ENCODE measurements around the gene WBP2. TPM values are rescaled to one million over a fixed set of nuclear protein-coding genes. Genes with fewer than 3 reads are reported as not detected.

WBP2 gene
- total and polyA plus RNA-seq, 12 donors = 130 to 210 (median 173) TPM

GRCh38 chr17:75823257-75824041 lies 31.7 kb downstream of the WBP2 start:
- peak overlapping the region in 1 of 10 donors; percentile 36 for H3K27ac ChIP-seq
- DNase-seq = no peak
- H3K4me3 ChIP-seq = no peak overlapping the region

GRCh38 chr17:75822800-75823166 lies 32.4 kb downstream of the WBP2 start:
- intact Hi-C loops (cut with DNase I) = loop anchor here in 1 of 10 donors (10.0 kb wide), 1 partner anchor 48 kb away; a partner anchor contains a TSS
- DNase-seq = no peak
- Histone ChIP-seq H3K9me3 (no peaks in the 10 kb centered on the region), H3K4me1 (peaks cover 10 to 32% (median 14%) of the 10 kb centered on the region in 9 donors), H3K36me3 (peaks cover 6 to 98% (median 51%) of the 10 kb centered on the region in 9 donors), H3K27me3 (no peaks in the 10 kb centered on the region), H3K27ac (peak overlapping the region in 1 of 10 donors; percentile 5), H3K4me3 (no peak overlapping the region)
- no peak for ATAC-seq
- no peak for TF ChIP-seq CTCF (IDR thresholded peaks at IDR 0.05)
- WGBS, 2 donors = 80 to 89% methylated on average over 3 of the region's 3 CpGs

More at GRCh38 chr17:75823257-75824041, 31.7 kb downstream of the WBP2 start:
- Histone ChIP-seq H3K36me3 (peaks cover 6 to 96% (median 46%) of the 10 kb centered on the region in 9 donors), H3K9me3 (no peaks in the 10 kb centered on the region), H3K4me1 (peaks cover 15 to 39% (median 19%) of the 10 kb centered on the region in 9 donors), H3K27me3 (no peaks in the 10 kb centered on the region)
- TF ChIP-seq CTCF (IDR thresholded peaks at IDR 0.05) = no peak
- ATAC-seq = no peak
- 87% methylated on average over 24 to 28 of the region's 28 CpGs for WGBS, 2 donors
- intact Hi-C loops (cut with DNase I) = loop anchor here in 1 of 10 donors (10.0 kb wide), 1 partner anchor 49 kb away; a partner anchor contains a TSS

GRCh38 chr17:75822119-75822799 lies 32.9 kb downstream of the WBP2 start:
- Histone ChIP-seq H3K27me3 (no peaks in the 10 kb centered on the region), H3K4me3 (no peak overlapping the region), H3K36me3 (peaks cover 6 to 98% (median 55%) of the 10 kb centered on the region in 9 donors), H3K27ac (peak overlapping the region in 2 of 10 donors; percentile 5 to 18), H3K4me1 (peaks cover 5 to 27% (median 9%) of the 10 kb centered on the region in 9 donors), H3K9me3 (no peaks in the 10 kb centered on the region)
- WGBS, 2 donors = 52 to 59% methylated on average over 18 of the region's 18 CpGs
- no peak for TF ChIP-seq CTCF (IDR thresholded peaks at IDR 0.05)
- ATAC-seq (peak in 1 of 8 donors; percentile 12), DNase-seq (no peak)
- intact Hi-C loops (cut with DNase I) = loop anchor here in 1 of 10 donors (10.0 kb wide), 1 partner anchor 47 kb away; a partner anchor contains a TSS

- Histone ChIP-seq H3K36me3 (peaks cover 9 to 100% (median 62%) of the 10 kb centered on the region in 9 donors), H3K4me1 (peaks cover 0 to 20% (median 2%) of the 10 kb centered on the region in 9 donors), H3K27ac (peak overlapping the region in 2 of 10 donors; percentile 5 to 18), H3K4me3 (no peak overlapping the region), H3K9me3 (no peaks in the 10 kb centered on the region), H3K27me3 (no peaks in the 10 kb centered on the region)
- 87 to 92% methylated on average over 7 of the region's 7 CpGs for WGBS, 2 donors
- no peak for ATAC-seq
- DNase-seq = no peak
- no peak for TF ChIP-seq CTCF (IDR thresholded peaks at IDR 0.05)
- intact Hi-C loops (cut with DNase I) = loop anchor here in 1 of 10 donors (10.0 kb wide), 1 partner anchor 47 kb away; a partner anchor contains a TSS
These were observed 33.6 kb downstream of the WBP2 start for GRCh38 chr17:75821552-75821951.

All from heart right ventricle (tissue), 16 donors.